GM12873 (cell line): Measurements from ENCODE around the gene CD82.

Experiments used
- TF ChIP-seq, protein P1 (sequence below): IDR thresholded peaks from 2 replicates; pipeline ENCODE4 v1.5.1; 2012; ENCODE audit warnings: low read depth, mild to moderate bottlenecking, moderate library complexity, low read length, control low read depth; ENCODE audit not compliant: insufficient read depth; ENCODE audit errors: missing control alignments

CD82 gene

DNA sequence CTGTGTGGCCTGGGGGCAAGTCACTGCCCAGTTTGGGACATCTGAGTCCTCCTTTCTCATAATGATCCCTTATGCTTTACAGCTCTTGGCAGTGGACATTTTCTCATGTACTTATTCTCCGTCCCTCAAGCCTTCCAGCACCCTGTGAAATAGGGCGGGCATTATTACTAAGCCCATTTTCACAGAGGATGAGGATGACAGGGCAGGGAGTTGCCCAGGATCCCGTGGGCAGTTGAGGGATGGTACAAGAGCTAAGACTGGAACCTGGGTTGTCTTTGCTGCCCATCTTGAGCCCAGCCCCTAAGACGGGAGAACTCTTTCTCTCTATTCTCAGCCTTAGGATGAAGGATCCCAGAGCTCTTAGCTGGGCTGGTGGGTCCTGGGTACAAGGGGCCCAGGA is 11.2 kb downstream of the CD82 start:
- TF ChIP-seq, protein P1, sequence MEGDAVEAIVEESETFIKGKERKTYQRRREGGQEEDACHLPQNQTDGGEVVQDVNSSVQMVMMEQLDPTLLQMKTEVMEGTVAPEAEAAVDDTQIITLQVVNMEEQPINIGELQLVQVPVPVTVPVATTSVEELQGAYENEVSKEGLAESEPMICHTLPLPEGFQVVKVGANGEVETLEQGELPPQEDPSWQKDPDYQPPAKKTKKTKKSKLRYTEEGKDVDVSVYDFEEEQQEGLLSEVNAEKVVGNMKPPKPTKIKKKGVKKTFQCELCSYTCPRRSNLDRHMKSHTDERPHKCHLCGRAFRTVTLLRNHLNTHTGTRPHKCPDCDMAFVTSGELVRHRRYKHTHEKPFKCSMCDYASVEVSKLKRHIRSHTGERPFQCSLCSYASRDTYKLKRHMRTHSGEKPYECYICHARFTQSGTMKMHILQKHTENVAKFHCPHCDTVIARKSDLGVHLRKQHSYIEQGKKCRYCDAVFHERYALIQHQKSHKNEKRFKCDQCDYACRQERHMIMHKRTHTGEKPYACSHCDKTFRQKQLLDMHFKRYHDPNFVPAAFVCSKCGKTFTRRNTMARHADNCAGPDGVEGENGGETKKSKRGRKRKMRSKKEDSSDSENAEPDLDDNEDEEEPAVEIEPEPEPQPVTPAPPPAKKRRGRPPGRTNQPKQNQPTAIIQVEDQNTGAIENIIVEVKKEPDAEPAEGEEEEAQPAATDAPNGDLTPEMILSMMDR: no peak

DNA sequence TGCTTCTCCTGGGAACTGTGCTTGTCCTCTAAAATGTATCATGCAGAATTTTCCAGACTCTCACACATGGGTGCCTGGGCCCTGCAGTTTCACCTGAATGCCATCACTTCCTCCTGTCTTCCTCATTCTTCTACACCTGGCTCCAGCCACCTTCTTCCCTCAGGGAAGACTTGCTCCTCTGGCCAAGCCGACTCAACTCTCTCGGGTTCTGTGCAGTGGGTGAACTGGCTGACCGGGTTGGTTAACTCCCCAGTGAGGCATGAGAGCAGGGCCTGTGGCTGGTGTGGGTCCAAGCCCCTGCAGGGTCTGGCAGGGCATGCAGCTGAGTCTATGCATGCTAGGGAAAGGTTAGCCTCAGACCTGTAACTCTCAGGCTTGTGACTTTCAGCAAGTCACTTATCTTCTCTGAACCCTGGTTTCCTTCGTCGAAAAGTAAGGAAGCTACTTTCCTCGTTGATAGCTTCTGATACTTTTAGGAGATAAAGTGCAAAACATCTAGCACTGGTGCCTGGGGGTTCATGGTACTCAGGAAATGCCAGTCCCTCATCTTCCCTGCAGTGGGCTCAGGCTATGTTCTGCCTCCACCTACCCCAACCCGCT is 11.9 kb downstream of the CD82 start:
- TF ChIP-seq, protein P1: no peak

DNA sequence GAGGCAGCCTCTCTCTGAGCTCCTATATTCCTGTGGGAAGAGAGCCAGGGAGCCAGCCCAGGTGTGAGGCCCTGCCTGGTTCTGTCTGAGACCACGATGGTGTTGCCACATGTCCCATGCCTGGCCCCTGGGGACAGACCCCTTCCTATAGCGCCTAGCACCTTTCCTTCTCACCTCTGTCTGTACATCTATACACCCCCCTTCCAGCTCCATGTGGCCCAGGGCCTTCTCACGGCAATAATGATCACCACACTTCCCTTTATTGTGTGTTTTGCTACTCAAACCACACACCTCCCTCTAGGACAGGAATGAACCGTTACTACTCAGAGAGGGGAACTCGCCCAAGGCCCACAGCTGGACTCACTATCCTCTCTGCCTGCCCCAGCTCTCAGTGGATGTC is 12.8 kb downstream of the CD82 start:
- TF ChIP-seq, protein P1: no peak

DNA sequence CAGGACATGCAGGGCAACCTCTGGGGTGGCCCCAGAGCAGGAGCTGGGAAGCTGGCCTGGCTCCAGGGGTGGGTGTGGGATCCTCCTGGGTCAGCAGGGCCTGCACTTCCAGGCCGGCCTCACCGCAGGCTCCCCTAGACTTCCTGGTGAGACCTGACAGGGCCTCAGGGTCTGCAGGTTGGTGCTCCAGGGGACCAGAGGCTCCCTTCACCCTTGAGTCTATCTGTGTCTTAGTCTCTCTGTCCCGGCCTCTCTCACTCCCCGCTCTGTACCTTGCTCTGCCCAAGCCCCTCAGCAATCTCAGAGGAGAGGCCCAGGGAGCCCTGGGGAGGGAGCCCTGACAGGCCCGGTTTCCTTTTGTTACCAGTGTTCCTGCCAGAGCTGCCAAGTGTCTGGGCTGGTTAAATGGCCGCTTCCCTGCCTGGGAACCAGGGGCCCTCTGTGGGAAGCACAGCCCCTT is 13.9 kb downstream of the CD82 start:
- TF ChIP-seq, protein P1: no peak

DNA sequence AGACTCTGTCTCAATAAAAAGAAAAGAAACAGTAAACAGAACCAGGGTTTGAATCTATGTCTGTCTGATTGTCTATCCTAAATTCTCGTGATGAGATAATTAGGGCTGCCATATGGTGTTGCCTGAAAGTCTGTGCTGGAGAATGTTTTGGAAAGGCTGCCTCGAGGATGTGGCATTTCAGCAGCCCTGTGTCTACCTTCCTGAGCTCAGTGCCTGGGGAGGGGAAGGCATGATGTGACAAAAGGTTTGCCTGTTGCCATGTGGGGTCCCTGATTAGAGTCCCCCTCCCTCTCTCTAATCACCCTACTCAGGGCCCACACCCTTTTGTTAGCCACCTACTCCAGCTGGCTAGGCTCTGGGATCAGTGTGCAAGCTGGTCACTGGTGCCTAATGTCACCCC is 15.2 kb downstream of the CD82 start:
- TF ChIP-seq, protein P1: no peak

DNA sequence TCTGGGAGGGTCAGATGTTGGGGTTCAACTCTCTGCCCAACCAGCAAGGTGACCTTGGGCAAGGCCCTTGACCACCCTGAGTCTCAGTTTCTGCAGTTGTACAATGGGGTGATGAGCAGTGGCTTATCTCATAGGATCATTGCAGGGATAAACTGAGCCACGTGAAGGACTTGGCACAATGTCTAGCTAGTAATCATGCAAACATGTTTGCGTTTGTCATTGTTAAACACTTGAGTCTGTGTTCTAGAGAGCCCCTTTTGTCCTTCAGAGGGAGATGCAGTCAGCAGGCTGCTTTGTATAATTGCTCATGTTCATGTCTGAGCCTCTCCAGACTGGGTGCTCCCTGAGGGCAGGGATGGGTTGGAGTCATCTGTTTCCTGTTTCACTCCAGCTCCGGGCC is 15.8 kb downstream of the CD82 start:
- TF ChIP-seq, protein P1: no peak

DNA sequence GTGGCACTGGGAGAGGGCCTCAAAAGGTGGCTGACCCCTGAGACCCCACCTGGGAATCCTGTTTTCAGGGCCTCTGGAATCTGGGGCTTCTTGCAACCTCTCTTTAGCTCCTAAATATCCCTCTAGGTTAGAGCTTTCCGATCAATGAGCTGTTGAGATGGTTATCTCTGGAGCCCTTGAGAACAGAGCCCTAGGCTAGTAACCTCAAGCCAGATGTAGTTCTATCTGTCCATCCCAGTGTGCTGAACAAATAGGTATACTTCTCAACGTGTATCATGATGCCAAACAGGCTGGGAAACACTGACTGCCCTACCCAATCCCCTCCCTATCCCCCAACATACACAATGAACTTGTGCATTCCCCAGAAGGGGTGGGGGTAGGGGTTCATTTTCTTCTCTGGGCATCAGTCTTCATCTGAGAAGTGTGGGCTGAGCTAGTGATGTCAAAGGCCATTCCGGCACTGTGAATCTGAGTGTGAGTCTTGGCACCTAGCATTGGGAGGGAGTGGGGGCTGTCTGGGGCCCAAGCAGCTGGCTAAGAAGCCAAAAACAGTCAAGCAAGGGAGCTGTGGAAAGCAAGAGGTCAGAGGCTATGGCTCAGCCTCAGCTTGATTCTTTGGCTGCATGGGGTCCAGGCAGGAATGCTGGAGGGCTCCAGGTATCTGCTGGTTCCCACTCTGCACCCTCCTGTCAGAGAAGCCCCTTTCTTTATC is 17.3 kb downstream of the CD82 start:
- TF ChIP-seq, protein P1: no peak
